Activated B cell treated with CpG ODN at 0.5 μM for 24 hours (primary cell): Measurements from ENCODE around the gene TNNC1. TPM values are rescaled to one million over a fixed set of nuclear protein-coding genes. Genes with fewer than 3 reads are reported as not detected.

Experiments used
- ATAC-seq: fragments of 200-7000 bp; cut with Tn5 transposase; one replicate; pipeline ENCODE4 v1.10.0; 2021; ENCODE audit warnings: low read depth, mild to moderate bottlenecking, moderate library complexity
- CTCF ChIA-PET: fragments of 350-600 bp; sonication (Branson Sonifier 250); formaldehyde crosslinking; loops from one replicate; lab custom pipeline; 2021; ENCODE audit warnings: antibody characterized with exemption; lab: Charles Lee
- POLR2A ChIA-PET: fragments of 350-600 bp; sonication (Branson Sonifier 250); formaldehyde crosslinking; loops from one replicate; lab custom pipeline; 2021; ENCODE audit warnings: antibody characterized with exemption; lab: Charles Lee
- DNase-seq: peaks from one replicate; pipeline ENCODE4 v3.0.0; 2022
- H3K27ac Mint-ChIP-seq: one replicate; pipeline ENCODE4 v1.8.0; 2020; ENCODE audit warnings: mixed read lengths
- H3K27me3 Mint-ChIP-seq: one replicate; pipeline ENCODE4 v1.8.0; 2021; ENCODE audit warnings: mixed read lengths
- H3K36me3 Mint-ChIP-seq: one replicate; pipeline ENCODE4 v1.8.0; 2021; ENCODE audit warnings: low read depth, mixed read lengths
- H3K4me1 Mint-ChIP-seq: one replicate; pipeline ENCODE4 v1.8.0; 2021; ENCODE audit warnings: mixed read lengths
- H3K4me3 Mint-ChIP-seq: one replicate; pipeline ENCODE4 v1.8.0; 2020; ENCODE audit warnings: mild to moderate bottlenecking, mixed read lengths
- H3K9me3 Mint-ChIP-seq: one replicate; pipeline ENCODE4 v1.8.0; 2020; ENCODE audit warnings: mixed read lengths
- intact Hi-C: fragments of 100-400 bp; cut with micrococcal nuclease; formaldehyde crosslinking; loops from one replicate; pipeline ENCODE4 v1.15.1; 2024
- total RNA-seq: library from RNA; stranded (reverse); gene quantifications from 2 replicates; pipeline ENCODE4 v1.2.3, GENCODE V29; 2022
- TF ChIP-seq, protein P1 (sequence below): fragments of 200-600 bp; IDR thresholded peaks from one replicate; pipeline ENCODE4 v1.8.0; 2022; ENCODE audit warnings: antibody characterized with exemption, mild to moderate bottlenecking

TNNC1 gene
- total RNA-seq, 1 donor from 2014 or later: not detected

GRCh38 chr3:52438579-52439425, 15.0 kb downstream of the TNNC1 start:
- no peaks in the 10 kb centered on the region for H3K36me3 Mint-ChIP-seq
- no peaks in the 10 kb centered on the region for H3K9me3 Mint-ChIP-seq
- ATAC-seq (no peak), DNase-seq (no peak)
- intact Hi-C loops: no loop called here
- POLR2A ChIA-PET: no interaction called here
- H3K27me3 Mint-ChIP-seq: peaks cover 3% of the 10 kb centered on the region
- no peak overlapping the region for H3K4me3 Mint-ChIP-seq
- TF ChIP-seq, protein P1, sequence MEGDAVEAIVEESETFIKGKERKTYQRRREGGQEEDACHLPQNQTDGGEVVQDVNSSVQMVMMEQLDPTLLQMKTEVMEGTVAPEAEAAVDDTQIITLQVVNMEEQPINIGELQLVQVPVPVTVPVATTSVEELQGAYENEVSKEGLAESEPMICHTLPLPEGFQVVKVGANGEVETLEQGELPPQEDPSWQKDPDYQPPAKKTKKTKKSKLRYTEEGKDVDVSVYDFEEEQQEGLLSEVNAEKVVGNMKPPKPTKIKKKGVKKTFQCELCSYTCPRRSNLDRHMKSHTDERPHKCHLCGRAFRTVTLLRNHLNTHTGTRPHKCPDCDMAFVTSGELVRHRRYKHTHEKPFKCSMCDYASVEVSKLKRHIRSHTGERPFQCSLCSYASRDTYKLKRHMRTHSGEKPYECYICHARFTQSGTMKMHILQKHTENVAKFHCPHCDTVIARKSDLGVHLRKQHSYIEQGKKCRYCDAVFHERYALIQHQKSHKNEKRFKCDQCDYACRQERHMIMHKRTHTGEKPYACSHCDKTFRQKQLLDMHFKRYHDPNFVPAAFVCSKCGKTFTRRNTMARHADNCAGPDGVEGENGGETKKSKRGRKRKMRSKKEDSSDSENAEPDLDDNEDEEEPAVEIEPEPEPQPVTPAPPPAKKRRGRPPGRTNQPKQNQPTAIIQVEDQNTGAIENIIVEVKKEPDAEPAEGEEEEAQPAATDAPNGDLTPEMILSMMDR: no peak
- CTCF ChIA-PET: no interaction called here
- no peaks in the 10 kb centered on the region for H3K4me1 Mint-ChIP-seq
- H3K27ac Mint-ChIP-seq: no peak overlapping the region

GRCh38 chr3:52438104-52438376, 15.8 kb downstream of the TNNC1 start:
- POLR2A ChIA-PET: no interaction called here
- CTCF ChIA-PET: no interaction called here
- TF ChIP-seq, protein P1: no peak
- H3K36me3 Mint-ChIP-seq: no peaks in the 10 kb centered on the region
- H3K27ac Mint-ChIP-seq: no peak overlapping the region
- peaks cover 3% of the 10 kb centered on the region for H3K27me3 Mint-ChIP-seq
- intact Hi-C loops: no loop called here
- no peak overlapping the region for H3K4me3 Mint-ChIP-seq
- ATAC-seq (no peak), DNase-seq (no peak)
- peaks cover 2% of the 10 kb centered on the region for H3K4me1 Mint-ChIP-seq
- H3K9me3 Mint-ChIP-seq: no peaks in the 10 kb centered on the region

DNA sequence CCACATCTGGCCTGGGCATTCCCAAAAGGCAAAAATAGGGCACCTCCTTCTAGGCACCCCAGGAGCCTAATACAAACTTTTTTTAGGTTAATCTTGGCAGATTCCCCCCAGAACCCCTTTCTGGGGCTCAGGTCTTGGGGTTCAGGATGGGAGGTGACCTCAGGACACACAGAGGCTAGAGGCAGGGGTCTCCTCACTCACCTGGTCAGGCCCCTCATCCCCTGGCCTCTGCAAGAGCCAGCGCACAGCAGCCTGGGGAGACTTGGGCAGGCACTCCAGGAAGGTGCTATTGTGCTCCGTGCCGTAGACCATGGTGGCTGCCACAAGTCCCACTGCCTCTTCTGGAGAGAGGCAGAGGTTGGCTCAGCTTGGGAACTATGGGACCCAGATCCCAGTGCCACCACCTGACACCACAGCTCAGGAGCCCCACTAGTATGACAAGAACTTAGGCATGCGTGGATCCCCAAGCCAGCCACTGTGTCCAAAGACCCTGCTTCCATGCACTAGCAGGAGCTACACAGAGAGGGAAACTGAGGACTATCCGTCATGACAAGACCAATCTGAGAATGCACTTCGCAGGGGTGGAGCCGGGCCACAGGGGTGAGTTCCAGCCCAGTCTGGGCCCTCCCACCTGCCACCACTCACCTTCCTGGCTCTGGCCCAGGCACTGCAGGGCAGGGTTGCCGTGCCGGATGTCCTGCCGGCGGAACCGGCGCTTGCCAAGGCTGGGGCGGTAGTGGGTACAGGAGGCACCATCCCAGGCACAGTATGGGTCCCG, 16.3 kb downstream of the TNNC1 start:
- ChIA-PET POLR2A (no interaction called here), CTCF (interaction anchor here (0.6 kb wide), 1 partner anchor 9 kb away, joined by 3 read pairs; no protein-coding TSS in a partner anchor)
- Mint-ChIP-seq H3K9me3 (no peaks in the 10 kb centered on the region), H3K4me1 (peaks cover 4% of the 10 kb centered on the region), H3K4me3 (no peak overlapping the region), H3K27ac (no peak overlapping the region), H3K27me3 (peaks cover 1% of the 10 kb centered on the region), H3K36me3 (no peaks in the 10 kb centered on the region)
- no peak for DNase-seq
- ATAC-seq: no peak
- TF ChIP-seq, protein P1: no peak
- intact Hi-C loops: no loop called here

- Mint-ChIP-seq H3K36me3 (no peaks in the 10 kb centered on the region), H3K27me3 (no peaks in the 10 kb centered on the region), H3K9me3 (no peaks in the 10 kb centered on the region), H3K4me1 (peaks cover 4% of the 10 kb centered on the region), H3K4me3 (no peak overlapping the region), H3K27ac (no peak overlapping the region)
- TF ChIP-seq, protein P1: no peak
- DNase-seq (no peak), ATAC-seq (no peak)
- intact Hi-C loops: no loop called here
- ChIA-PET POLR2A (no interaction called here), CTCF (no interaction called here)
Measured at GRCh38 chr3:52436500-52437149, 17.2 kb downstream of the TNNC1 start.
